Esophagus (tissue), 2 donors: ENCODE measurements around the gene PKD1L1. TPM values are rescaled to one million over a fixed set of nuclear protein-coding genes. Genes with fewer than 3 reads are reported as not detected.

Experiments
- H3K27ac ChIP-seq, 2 donors: one replicate each; pipeline ENCODE4 v1.5.1; 2013; ENCODE audit warnings: low read depth in 2 of 2, mild to moderate bottlenecking in 2 of 2, inconsistent platforms in 1 of 2, low read length in 1 of 2, moderate library complexity in 1 of 2
- H3K27me3 ChIP-seq, 2 donors: one replicate each; pipeline ENCODE4 v1.6.1; 2013; ENCODE audit warnings: low read length in 2 of 2, control low read depth in 1 of 2, mild to moderate bottlenecking in 1 of 2; ENCODE audit not compliant: insufficient read depth in 2 of 2, control insufficient read depth in 1 of 2
- H3K36me3 ChIP-seq, 2 donors: one replicate each; pipeline ENCODE4 v1.6.1; 2013; ENCODE audit warnings: low read length in 1 of 2; ENCODE audit not compliant: control insufficient read depth in 2 of 2, insufficient read depth in 2 of 2
- H3K4me1 ChIP-seq, 2 donors: one replicate each; pipeline ENCODE4 v1.6.1; 2013; ENCODE audit warnings: low read length in 1 of 2; ENCODE audit not compliant: control insufficient read depth in 2 of 2, insufficient read depth in 2 of 2
- H3K4me3 ChIP-seq, 2 donors: one replicate each; pipeline ENCODE4 v1.5.1; 2013; ENCODE audit warnings: low read length in 2 of 2, mild to moderate bottlenecking in 2 of 2, low read depth in 1 of 2, moderate library complexity in 1 of 2
- H3K9me3 ChIP-seq, 2 donors: one replicate each; pipeline ENCODE4 v1.6.1; 2013; ENCODE audit warnings: mild to moderate bottlenecking in 2 of 2, low read depth in 1 of 2, low read length in 1 of 2, moderate library complexity in 1 of 2; ENCODE audit not compliant: control insufficient read depth in 2 of 2, insufficient read depth in 1 of 2
- WGBS, 2 donors: extraction: QIAGEN DNeasy Blood & Tissue Kit; methylation state at CpG; one replicate each; pipeline ENCODE4 v1.1.7; 2013; 5-methylcytosine and 5-hydroxymethylcytosine counted together
- polyA plus RNA-seq, 2 donors: library from polyadenylated mRNA; stranded (reverse); fragments of 200-250 nt; gene quantifications; one replicate each; pipeline ENCODE4 v1.2.3, GENCODE V29; 2013
- donor health status: healthy with polysubstance abuse.
- donor health status: Bipolar disorder and iron deficiency.

The PKD1L1 gene
- polyA plus RNA-seq, 2 donors, result 0.08 to 0.25 TPM

- Histone ChIP-seq H3K9me3 (no peaks in the 10 kb centered on the region), H3K4me1 (no peaks in the 10 kb centered on the region), H3K4me3 (no peak overlapping the region), H3K27me3 (no peaks in the 10 kb centered on the region), H3K36me3 (no peaks in the 10 kb centered on the region), H3K27ac (no peak overlapping the region)
- WGBS, 2 donors, result 73 to 83% methylated on average over 5 of the region's 5 CpGs
Measured at GRCh38 chr7:47771336-47771989, 176.8 kb downstream of the PKD1L1 start.

GRCh38 chr7:47766126-47766525 is 182.1 kb downstream of the PKD1L1 start:
- Histone ChIP-seq H3K4me1 (no peaks in the 10 kb centered on the region), H3K4me3 (no peak overlapping the region), H3K36me3 (no peaks in the 10 kb centered on the region), H3K27me3 (no peaks in the 10 kb centered on the region), H3K9me3 (no peaks in the 10 kb centered on the region), H3K27ac (no peak overlapping the region)
- 85 to 86% methylated on average over 7 of the region's 7 CpGs for WGBS, 2 donors

GRCh38 chr7:47765373-47765979 is 182.8 kb downstream of the PKD1L1 start:
- Histone ChIP-seq H3K4me3 (no peak overlapping the region), H3K27me3 (no peaks in the 10 kb centered on the region), H3K9me3 (no peaks in the 10 kb centered on the region), H3K36me3 (no peaks in the 10 kb centered on the region), H3K4me1 (no peaks in the 10 kb centered on the region), H3K27ac (no peak overlapping the region)
- 89 to 92% methylated on average over 2 of the region's 2 CpGs for WGBS, 2 donors

- no peak overlapping the region for H3K4me3 ChIP-seq
- H3K27me3 ChIP-seq, result no peaks in the 10 kb centered on the region
- no peaks in the 10 kb centered on the region for H3K36me3 ChIP-seq
- no peak overlapping the region for H3K27ac ChIP-seq
- no peaks in the 10 kb centered on the region for H3K9me3 ChIP-seq
- WGBS, 2 donors, result 89 to 91% methylated on average over 5 of the region's 5 CpGs
- no peaks in the 10 kb centered on the region for H3K4me1 ChIP-seq
Measured at GRCh38 chr7:47764746-47765145, 183.5 kb downstream of the PKD1L1 start.

- no peaks in the 10 kb centered on the region for H3K4me1 ChIP-seq
- no peaks in the 10 kb centered on the region for H3K9me3 ChIP-seq
- no peaks in the 10 kb centered on the region for H3K27me3 ChIP-seq
- WGBS, 2 donors, result 56 to 57% methylated on average over 9 of the region's 9 CpGs
- no peak overlapping the region for H3K4me3 ChIP-seq
- H3K27ac ChIP-seq, result no peak overlapping the region
- no peaks in the 10 kb centered on the region for H3K36me3 ChIP-seq
Measured at GRCh38 chr7:47763063-47763974, 184.9 kb downstream of the PKD1L1 start.

GRCh38 chr7:47762746-47763062 is 185.6 kb downstream of the PKD1L1 start:
- Histone ChIP-seq H3K27me3 (no peaks in the 10 kb centered on the region), H3K4me1 (no peaks in the 10 kb centered on the region), H3K4me3 (no peak overlapping the region), H3K9me3 (no peaks in the 10 kb centered on the region), H3K27ac (no peak overlapping the region), H3K36me3 (no peaks in the 10 kb centered on the region)
- WGBS, 2 donors, result 94 to 96% methylated on average over 4 of the region's 4 CpGs

GRCh38 chr7:47762207-47762606 is 186.1 kb downstream of the PKD1L1 start:
- H3K4me1 ChIP-seq, result no peaks in the 10 kb centered on the region
- H3K4me3 ChIP-seq, result no peak overlapping the region
- H3K36me3 ChIP-seq, result no peaks in the 10 kb centered on the region
- H3K27ac ChIP-seq, result no peak overlapping the region
- no peaks in the 10 kb centered on the region for H3K9me3 ChIP-seq
- H3K27me3 ChIP-seq, result no peaks in the 10 kb centered on the region

- H3K4me1 ChIP-seq, result no peaks in the 10 kb centered on the region
- H3K9me3 ChIP-seq, result no peaks in the 10 kb centered on the region
- H3K36me3 ChIP-seq, result no peaks in the 10 kb centered on the region
- no peak overlapping the region for H3K27ac ChIP-seq
- WGBS, 2 donors, result 89 to 91% methylated on average over 4 of the region's 4 CpGs
- H3K4me3 ChIP-seq, result no peak overlapping the region
- H3K27me3 ChIP-seq, result no peaks in the 10 kb centered on the region
Measured at GRCh38 chr7:47759056-47759706, 189.1 kb downstream of the PKD1L1 start.

- Histone ChIP-seq H3K27me3 (no peaks in the 10 kb centered on the region), H3K4me1 (no peaks in the 10 kb centered on the region), H3K27ac (no peak overlapping the region), H3K36me3 (no peaks in the 10 kb centered on the region), H3K9me3 (no peaks in the 10 kb centered on the region), H3K4me3 (no peak overlapping the region)
- 68 to 70% methylated on average over 2 of the region's 2 CpGs for WGBS, 2 donors
Measured at GRCh38 chr7:47758546-47758945, 189.7 kb downstream of the PKD1L1 start.
